GM18870 (cell line): ENCODE results near the gene PIGA.
"Not testable (repeated sequence)": the region's sequence is repeated elsewhere in the genome, so short reads cannot be mapped to it uniquely, and the experiment has no call there.

Experiments
- ATAC-seq: cut with Tn5 transposase; IDR thresholded peaks from one replicate; pipeline ENCODE4 v1.9.1; 2021; ENCODE audit warnings: moderate library complexity; ENCODE audit not compliant: unreplicated experiment

The PIGA gene

GRCh38 chrX:15321447-15321846 lies 13.9 kb downstream of the PIGA start:
- no peak for ATAC-seq

- no peak for ATAC-seq
These were observed 15.0 kb downstream of the PIGA start for GRCh38 chrX:15320297-15320696.

- ATAC-seq, result no peak
These were observed 16.2 kb downstream of the PIGA start for GRCh38 chrX:15319075-15319474.

- no peak for ATAC-seq
These were observed 19.8 kb downstream of the PIGA start, which contains the start of gene ASB11 for GRCh38 chrX:15315509-15315908. TSS of gene ASB11 (minus strand) at chrX:15315640. CDS start at chrX:15315605, 35 bp downstream.

- no peak for ATAC-seq
These were observed 20.9 kb downstream of the PIGA start for GRCh38 chrX:15314472-15314871.

- no peak for ATAC-seq
These were observed 24.2 kb downstream of the PIGA start for GRCh38 chrX:15311119-15311518.

- ATAC-seq, result no peak
These were observed 25.2 kb downstream of the PIGA start for GRCh38 chrX:15310117-15310516.

- not testable (repeated sequence) for ATAC-seq
These were observed 29.4 kb downstream of the PIGA start for GRCh38 chrX:15305899-15306298.

- peak; percentile 63 for ATAC-seq
These were observed 33.4 kb downstream of the PIGA start for GRCh38 chrX:15301924-15302323.

- ATAC-seq, result no peak
These were observed 35.1 kb downstream of the PIGA start for GRCh38 chrX:15299941-15300851.

GRCh38 chrX:15298780-15299179 lies 36.5 kb downstream of the PIGA start:
- no peak for ATAC-seq

GRCh38 chrX:15298201-15298600 lies 37.1 kb downstream of the PIGA start:
- no peak for ATAC-seq

- no peak for ATAC-seq
These were observed 41.9 kb downstream of the PIGA start for GRCh38 chrX:15293451-15293850.

- ATAC-seq, result no peak
These were observed 42.5 kb downstream of the PIGA start for GRCh38 chrX:15292861-15293260.

GRCh38 chrX:15277604-15278003 lies 57.7 kb downstream of the PIGA start:
- no peak for ATAC-seq

GRCh38 chrX:15274946-15275345 lies 60.4 kb downstream of the PIGA start:
- no peak for ATAC-seq

- ATAC-seq, result not testable (repeated sequence)
These were observed 62.0 kb downstream of the PIGA start for GRCh38 chrX:15273275-15273674.

GRCh38 chrX:15271757-15272156 lies 63.6 kb downstream of the PIGA start:
- ATAC-seq, result no peak

- ATAC-seq, result peak; percentile 48
These were observed 65.5 kb downstream of the PIGA start, which contains the start of gene ASB9 for GRCh38 chrX:15269618-15270521. TSS of gene ASB9 (minus strand) at chrX:15270083. CDS start at chrX:15269874, 209 bp downstream.
